Thoracic aorta (tissue), 2 donors: ENCODE data around the gene TMEM258. TPM values are rescaled to one million over a fixed set of nuclear protein-coding genes. Genes with fewer than 3 reads are reported as not detected.

Source experiments
- ATAC-seq: fragments of 150-250 bp; one replicate; pipeline ENCODE4 v1.8.0; 2017; ENCODE audit warnings: low read depth; ENCODE audit not compliant: insufficient number of reproducible peaks, low FRiP score
- DNase-seq: peaks from one replicate; pipeline ENCODE4 v3.0.0-alpha.2; 2020; ENCODE audit warnings: low spot score
- H3K27ac ChIP-seq, 2 donors: fragments of 200-600 bp; sonication (generic); 1 replicate in 1 of 2; 2 replicates in 1 of 2; pipeline ENCODE4 v1.5.1; 2016; ENCODE audit warnings: mild to moderate bottlenecking in 2 of 2, moderate library complexity in 2 of 2
- H3K27me3 ChIP-seq: fragments of 200-600 bp; sonication (generic); replicated peaks from 2 replicates; pipeline ENCODE4 v1.6.0; 2016; ENCODE audit warnings: mild to moderate bottlenecking; ENCODE audit not compliant: insufficient read depth
- H3K36me3 ChIP-seq: fragments of 200-600 bp; sonication (generic); one replicate; pipeline ENCODE4 v1.5.1; 2016
- H3K4me1 ChIP-seq, 2 donors: fragments of 200-600 bp; sonication (generic); 1 replicate in 1 of 2; 2 replicates in 1 of 2; pipeline versions ENCODE4 v1.5.1 to v1.6.0; 2016; ENCODE audit warnings: low read depth in 2 of 2, mild to moderate bottlenecking in 1 of 2; ENCODE audit not compliant: control insufficient read depth in 1 of 2
- H3K4me3 ChIP-seq: fragments of 200-600 bp; sonication (generic); 2 replicates; pipeline ENCODE4 v1.5.1; 2016; ENCODE audit warnings: mild to moderate bottlenecking
- H3K9me3 ChIP-seq: fragments of 200-600 bp; sonication (generic); 2 replicates; pipeline ENCODE4 v1.5.1; 2016
- CTCF ChIP-seq: fragments of 200-600 bp; sonication (generic); IDR thresholded peaks from one replicate; pipeline ENCODE4 v1.5.1; 2019; ENCODE audit warnings: antibody characterized with exemption
- total RNA-seq, 2 donors: library from RNA; depleted of rRNA; stranded (reverse); fragments of >200 nt; gene quantifications; one replicate each; pipeline versions ENCODE4 v1.1.0 to v1.2.3, GENCODE V29; 2016

The TMEM258 gene
- total RNA-seq, 2 donors from 2014 or later = 17.3 to 63.6 TPM

GRCh38 chr11:61817471-61818202 lies 25.2 kb upstream of the TMEM258 start:
- TF ChIP-seq CTCF = no peak
- peaks cover 13 to 28% of the 10 kb centered on the region in 2 donors for H3K4me1 ChIP-seq
- H3K27me3 ChIP-seq = no peaks in the 10 kb centered on the region
- DNase-seq = no peak
- ATAC-seq = no peak
- peak overlapping the region; percentile 99 to 100 for H3K27ac ChIP-seq
- H3K4me3 ChIP-seq = peak overlapping the region; percentile 92
- H3K9me3 ChIP-seq = no peaks in the 10 kb centered on the region
- peaks cover 2% of the 10 kb centered on the region for H3K36me3 ChIP-seq

GRCh38 chr11:61816736-61817455 lies 24.5 kb upstream of the TMEM258 start, which contains the start of gene FADS1:
Gene FADS1, minus strand, starts transcription at chr11:61817003. Its CDS starts 74 bp downstream, at chr11:61816929.
- peak; percentile 57 for TF ChIP-seq CTCF
- Histone ChIP-seq H3K9me3 (no peaks in the 10 kb centered on the region), H3K27ac (peak within 1 kb of the TSS; percentile 99 to 100), H3K4me3 (peak within 1 kb of the TSS; percentile 92), H3K4me1 (peaks cover 13 to 28% of the 10 kb centered on the region in 2 donors), H3K36me3 (peaks cover 8% of the 10 kb centered on the region), H3K27me3 (no peaks in the 10 kb centered on the region)
- DNase-seq (peak; percentile 61), ATAC-seq (peak; percentile 23)

- H3K4me1 ChIP-seq = peaks cover 12 to 24% of the 10 kb centered on the region in 2 donors
- peak overlapping the region; percentile 99 to 100 for H3K27ac ChIP-seq
- ATAC-seq (peak; percentile 48), DNase-seq (peak; percentile 45)
- H3K4me3 ChIP-seq = peak overlapping the region; percentile 92
- no peak for TF ChIP-seq CTCF
- no peaks in the 10 kb centered on the region for H3K9me3 ChIP-seq
- H3K27me3 ChIP-seq = no peaks in the 10 kb centered on the region
- peaks cover 8% of the 10 kb centered on the region for H3K36me3 ChIP-seq
Observed at GRCh38 chr11:61815790-61816735, 23.7 kb upstream of the TMEM258 start.

GRCh38 chr11:61814958-61815789 lies 22.8 kb upstream of the TMEM258 start:
- H3K4me3 ChIP-seq = peak overlapping the region; percentile 92
- H3K4me1 ChIP-seq = peaks cover 4 to 15% of the 10 kb centered on the region in 2 donors
- peak overlapping the region; percentile 99 to 100 for H3K27ac ChIP-seq
- no peaks in the 10 kb centered on the region for H3K9me3 ChIP-seq
- ATAC-seq (peak; percentile 71), DNase-seq (peak; percentile 79)
- no peak for TF ChIP-seq CTCF
- peaks cover 16% of the 10 kb centered on the region for H3K36me3 ChIP-seq
- H3K27me3 ChIP-seq = no peaks in the 10 kb centered on the region
